ENCODE measurements around the gene MYBBP1A.

Gene MYBBP1A

GRCh38 chr17:4555873-4556759, 932 bp upstream of the MYBBP1A start:
- Histone ChIP-seq H4K91ac (ENCODE audit: low read length) (peak overlapping the region; percentile 1), H2BK15ac (ENCODE audit: low read depth, poor library complexity, severe bottlenecking) (no peak overlapping the region), H3K9ac (ENCODE audit: low read length) (peak overlapping the region; percentile 96), H3K27ac (ENCODE audit: low read length, poor library complexity, severe bottlenecking) (peak overlapping the region; percentile 58), H3K4me2 (ENCODE audit: low read length, poor library complexity, severe bottlenecking) (peak overlapping the region; percentile 51), H3K4me1 (ENCODE audit: control insufficient read depth, insufficient read depth, low read depth, low read length) (peaks cover 24% of the 10 kb centered on the region), H3K4ac (ENCODE audit: low read depth in 1 of 2, low read length in 2 of 2) (peak overlapping the region; percentile 3 to 13), H3K18ac (ENCODE audit: low read depth in 1 of 2, low read length in 2 of 2) (peak overlapping the region; percentile 23 to 82), H3K4me3 (ENCODE audit: insufficient read depth in 1 of 2, low read depth in 1 of 2, low read length in 2 of 2) (peak overlapping the region in 1 of 2 experiments; percentile 98), H3K36me3 (ENCODE audit: control insufficient read depth in 1 of 2, insufficient read depth in 2 of 2, low read depth in 1 of 2, low read length in 2 of 2) (peaks cover 25 to 27% of the 10 kb centered on the region in 2 experiments), H3K79me1 (replicated peaks; ENCODE audit: low read length, poor library complexity, severe bottlenecking) (peaks cover 27% of the 10 kb centered on the region), H2BK5ac (ENCODE audit: low read depth, low read length, poor library complexity, severe bottlenecking) (no peak overlapping the region), H3K23ac (ENCODE audit: low read length in 2 of 2) (no peak overlapping the region), H3K9me3 (ENCODE audit: control insufficient read depth, low read length) (no peaks in the 10 kb centered on the region), H3K27me3 (ENCODE audit: control insufficient read depth in 1 of 2, insufficient read depth in 1 of 2, low read length in 2 of 2) (peaks cover 0 to 7% of the 10 kb centered on the region in 2 experiments), H2BK12ac (ENCODE audit: low read length in 2 of 2) (no peak overlapping the region), H4K8ac (ENCODE audit: low read length) (peak overlapping the region; percentile 69), H3K14ac (ENCODE audit: low read length in 2 of 2) (no peak overlapping the region), H2BK120ac (ENCODE audit: low read depth, low read length) (no peak overlapping the region), H2AFZ (ENCODE audit: low read depth, low read length) (no peak overlapping the region), H2AK5ac (ENCODE audit: low read length, severe bottlenecking) (peak overlapping the region; percentile 3)
- 84% methylated on average over 14 of the region's 17 CpGs for WGBS
- DNase-seq = no peak

- Histone ChIP-seq H3K9me3 (ENCODE audit: control insufficient read depth, low read length) (no peaks in the 10 kb centered on the region), H3K9ac (ENCODE audit: low read length) (peak overlapping the region; percentile 96), H3K27ac (ENCODE audit: low read length, poor library complexity, severe bottlenecking) (no peak overlapping the region), H4K8ac (ENCODE audit: low read length) (peak overlapping the region; percentile 72), H3K4me2 (ENCODE audit: low read length, poor library complexity, severe bottlenecking) (peak overlapping the region; percentile 89), H3K14ac (ENCODE audit: low read length in 2 of 2) (peak overlapping the region in 1 of 2 experiments; percentile 14), H2BK120ac (ENCODE audit: low read depth, low read length) (no peak overlapping the region), H2BK15ac (ENCODE audit: low read depth, poor library complexity, severe bottlenecking) (no peak overlapping the region), H3K36me3 (ENCODE audit: control insufficient read depth in 1 of 2, insufficient read depth in 2 of 2, low read depth in 1 of 2, low read length in 2 of 2) (peaks cover 41 to 42% of the 10 kb centered on the region in 2 experiments), H3K4me3 (ENCODE audit: insufficient read depth in 1 of 2, low read depth in 1 of 2, low read length in 2 of 2) (peak overlapping the region; percentile 92 to 98), H4K91ac (ENCODE audit: low read length) (peak overlapping the region; percentile 59), H3K4me1 (ENCODE audit: control insufficient read depth, insufficient read depth, low read depth, low read length) (peaks cover 32% of the 10 kb centered on the region), H2BK12ac (ENCODE audit: low read length in 2 of 2) (no peak overlapping the region), H3K79me1 (replicated peaks; ENCODE audit: low read length, poor library complexity, severe bottlenecking) (peaks cover 39% of the 10 kb centered on the region), H3K4ac (ENCODE audit: low read depth in 1 of 2, low read length in 2 of 2) (peak overlapping the region; percentile 21 to 42), H2AFZ (ENCODE audit: low read depth, low read length) (peak overlapping the region; percentile 1), H2BK5ac (ENCODE audit: low read depth, low read length, poor library complexity, severe bottlenecking) (no peak overlapping the region), H3K18ac (ENCODE audit: low read depth in 1 of 2, low read length in 2 of 2) (peak overlapping the region; percentile 52 to 67), H3K27me3 (ENCODE audit: control insufficient read depth in 1 of 2, insufficient read depth in 1 of 2, low read length in 2 of 2) (no peaks in the 10 kb centered on the region), H2AK5ac (ENCODE audit: low read length, severe bottlenecking) (no peak overlapping the region), H3K23ac (ENCODE audit: low read length in 2 of 2) (peak overlapping the region; percentile 60 to 62)
- no peak for DNase-seq
- WGBS = 9% methylated on average over 18 of the region's 18 CpGs
These were observed 665 bp downstream of the MYBBP1A start for GRCh38 chr17:4554441-4554996.

- no peak overlapping the region for H2AK5ac ChIP-seq (ENCODE audit: low read length, severe bottlenecking)
- no peak overlapping the region for H3K4ac ChIP-seq (ENCODE audit: low read depth in 1 of 2, low read length in 2 of 2)
- H3K27ac ChIP-seq (ENCODE audit: low read length, poor library complexity, severe bottlenecking) = no peak overlapping the region
- H3K9me3 ChIP-seq (ENCODE audit: control insufficient read depth, low read length) = no peaks in the 10 kb centered on the region
- H3K27me3 ChIP-seq (ENCODE audit: control insufficient read depth in 1 of 2, insufficient read depth in 1 of 2, low read length in 2 of 2) = no peaks in the 10 kb centered on the region
- no peak overlapping the region for H2BK15ac ChIP-seq (ENCODE audit: low read depth, poor library complexity, severe bottlenecking)
- no peak overlapping the region for H2BK120ac ChIP-seq (ENCODE audit: low read depth, low read length)
- H2AFZ ChIP-seq (ENCODE audit: low read depth, low read length) = no peak overlapping the region
- H3K79me1 ChIP-seq (replicated peaks; ENCODE audit: low read length, poor library complexity, severe bottlenecking) = peaks cover 39% of the 10 kb centered on the region
- 98% methylated on average over 9 of the region's 9 CpGs for WGBS
- H4K8ac ChIP-seq (ENCODE audit: low read length) = no peak overlapping the region
- peaks cover 50 to 51% of the 10 kb centered on the region in 2 experiments for H3K36me3 ChIP-seq (ENCODE audit: control insufficient read depth in 1 of 2, insufficient read depth in 2 of 2, low read depth in 1 of 2, low read length in 2 of 2)
- no peak overlapping the region for H3K18ac ChIP-seq (ENCODE audit: low read depth in 1 of 2, low read length in 2 of 2)
- H3K4me3 ChIP-seq (ENCODE audit: insufficient read depth in 1 of 2, low read depth in 1 of 2, low read length in 2 of 2) = peak overlapping the region in 1 of 2 experiments; percentile 98
- H2BK5ac ChIP-seq (ENCODE audit: low read depth, low read length, poor library complexity, severe bottlenecking) = no peak overlapping the region
- no peak overlapping the region for H3K14ac ChIP-seq (ENCODE audit: low read length in 2 of 2)
- no peak overlapping the region for H4K91ac ChIP-seq (ENCODE audit: low read length)
- H3K9ac ChIP-seq (ENCODE audit: low read length) = peak overlapping the region; percentile 96
- H3K23ac ChIP-seq (ENCODE audit: low read length in 2 of 2) = no peak overlapping the region
- DNase-seq = no peak
- peaks cover 39% of the 10 kb centered on the region for H3K4me1 ChIP-seq (ENCODE audit: control insufficient read depth, insufficient read depth, low read depth, low read length)
- H2BK12ac ChIP-seq (ENCODE audit: low read length in 2 of 2) = no peak overlapping the region
- H3K4me2 ChIP-seq (ENCODE audit: low read length, poor library complexity, severe bottlenecking) = peak overlapping the region; percentile 89
These were observed 1.5 kb downstream of the MYBBP1A start for GRCh38 chr17:4553669-4554068.
